Bronchial epithelial cell (primary cell): ENCODE results near the gene APOD. TPM values are rescaled to one million over a fixed set of nuclear protein-coding genes. Genes with fewer than 3 reads are reported as not detected.
A peak's percentile ranks its signal among the peaks of the same experiment; 100 is the strongest.

Source experiments
- DNase-seq: peaks from one replicate; pipeline ENCODE4 v3.0.0-alpha.2; 2010; ENCODE audit warnings: low read depth
- FAIRE-seq: peaks from 2 replicates; lab custom pipeline; 2011; peaks lifted over from hg19 to GRCh38; lab: Jason Lieb, UNC
- H3K27me3 ChIP-seq: 2 replicates; pipeline ENCODE4 v1.5.1; 2011; ENCODE audit warnings: low read length; ENCODE audit not compliant: control insufficient read depth, insufficient read depth
- H3K36me3 ChIP-seq: 2 replicates; pipeline ENCODE4 v1.5.1; 2011; ENCODE audit warnings: low read length; ENCODE audit not compliant: control insufficient read depth, insufficient read depth
- H3K4me3 ChIP-seq: 2 replicates; pipeline ENCODE4 v1.5.1; 2011; ENCODE audit warnings: mild to moderate bottlenecking, low read depth, low read length, control low read depth
- total RNA-seq: library from RNA; depleted of rRNA; stranded (reverse); fragments of >200 nt; gene quantifications from 2 replicates; pipeline ENCODE4 v1.2.1, GENCODE V29; 2014
- TF ChIP-seq, protein P1 (sequence below): IDR thresholded peaks from 2 replicates; pipeline ENCODE4 v1.5.1; 2011; ENCODE audit warnings: mild to moderate bottlenecking, moderate library complexity, low read length, control low read depth, inconsistent platforms; ENCODE audit not compliant: insufficient read depth, severe bottlenecking

APOD gene
- total RNA-seq, 1 donor from 2014 or later: 3.9 TPM

DNA sequence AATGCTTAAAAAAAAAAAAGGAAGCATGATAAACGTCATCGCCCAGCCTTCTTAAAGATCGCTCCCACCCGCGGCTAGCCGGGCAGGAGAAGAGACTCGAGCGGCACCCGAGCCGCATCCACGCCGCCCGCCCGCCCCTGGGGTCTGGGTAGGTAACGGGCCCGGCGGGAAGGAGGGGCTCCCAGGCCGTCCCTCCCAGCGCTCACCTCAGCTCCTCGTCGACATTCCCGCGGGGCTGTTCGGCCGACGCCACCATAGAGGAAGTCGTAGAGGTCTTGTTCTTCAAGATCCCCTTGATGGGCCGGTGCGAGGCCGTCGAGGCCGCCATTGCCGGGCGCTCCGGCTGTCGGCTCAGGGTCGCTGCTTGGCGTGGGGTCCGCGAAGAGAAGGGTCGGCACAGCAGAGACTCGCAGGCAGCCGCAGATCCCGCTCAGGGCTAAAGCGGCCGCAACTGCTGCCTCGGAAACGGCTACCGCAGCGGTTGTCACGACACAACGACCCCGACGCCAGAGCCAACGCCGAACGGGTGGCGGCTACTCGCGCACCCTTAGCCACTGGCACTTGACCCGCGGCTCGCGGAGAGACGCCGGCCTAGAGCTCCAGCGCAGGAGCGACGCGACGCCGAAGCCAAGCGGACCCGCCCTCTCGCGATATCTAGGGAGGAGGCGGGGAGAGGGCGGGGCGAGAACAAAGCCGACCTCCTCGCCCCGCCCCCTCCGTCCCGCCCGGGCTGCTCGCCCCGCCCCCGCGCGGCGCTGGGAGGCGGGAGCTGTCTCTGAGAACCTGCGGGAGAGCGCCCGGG lies 40.8 kb downstream of the APOD start, which contains the start of gene PPP1R2:
TSS of gene PPP1R2 (minus strand) at position 628 of the 802 bp plus-strand sequence. CDS start at position 328, 300 bp downstream.
- Histone ChIP-seq H3K27me3 (no peaks in the 10 kb centered on the region), H3K4me3 (peak within 1 kb of the TSS; percentile 92), H3K36me3 (no peaks in the 10 kb centered on the region)
- FAIRE-seq (no peak), DNase-seq (peak; percentile 66)
- TF ChIP-seq, protein P1, sequence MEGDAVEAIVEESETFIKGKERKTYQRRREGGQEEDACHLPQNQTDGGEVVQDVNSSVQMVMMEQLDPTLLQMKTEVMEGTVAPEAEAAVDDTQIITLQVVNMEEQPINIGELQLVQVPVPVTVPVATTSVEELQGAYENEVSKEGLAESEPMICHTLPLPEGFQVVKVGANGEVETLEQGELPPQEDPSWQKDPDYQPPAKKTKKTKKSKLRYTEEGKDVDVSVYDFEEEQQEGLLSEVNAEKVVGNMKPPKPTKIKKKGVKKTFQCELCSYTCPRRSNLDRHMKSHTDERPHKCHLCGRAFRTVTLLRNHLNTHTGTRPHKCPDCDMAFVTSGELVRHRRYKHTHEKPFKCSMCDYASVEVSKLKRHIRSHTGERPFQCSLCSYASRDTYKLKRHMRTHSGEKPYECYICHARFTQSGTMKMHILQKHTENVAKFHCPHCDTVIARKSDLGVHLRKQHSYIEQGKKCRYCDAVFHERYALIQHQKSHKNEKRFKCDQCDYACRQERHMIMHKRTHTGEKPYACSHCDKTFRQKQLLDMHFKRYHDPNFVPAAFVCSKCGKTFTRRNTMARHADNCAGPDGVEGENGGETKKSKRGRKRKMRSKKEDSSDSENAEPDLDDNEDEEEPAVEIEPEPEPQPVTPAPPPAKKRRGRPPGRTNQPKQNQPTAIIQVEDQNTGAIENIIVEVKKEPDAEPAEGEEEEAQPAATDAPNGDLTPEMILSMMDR: no peak

DNA sequence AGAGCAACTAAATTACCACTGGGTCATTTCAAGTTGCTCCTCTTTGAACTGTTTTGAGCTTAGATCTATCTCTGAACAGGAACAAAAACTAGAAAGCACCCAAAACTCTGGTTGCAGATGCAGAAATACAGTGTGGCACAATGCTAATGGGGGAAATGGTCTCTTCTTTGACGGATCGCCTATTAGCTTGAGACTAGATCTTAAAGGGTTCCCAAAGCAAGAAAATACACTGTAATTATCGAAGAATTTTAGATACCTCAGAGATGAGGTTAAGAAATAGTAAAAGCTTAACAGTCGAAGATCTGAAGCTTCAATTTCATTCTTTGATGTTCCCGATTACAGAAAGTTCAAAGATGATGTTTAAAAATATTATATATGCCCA lies 41.4 kb downstream of the APOD start:
- no peaks in the 10 kb centered on the region for H3K27me3 ChIP-seq
- peak overlapping the region; percentile 92 for H3K4me3 ChIP-seq
- TF ChIP-seq, protein P1: no peak
- DNase-seq (no peak), FAIRE-seq (no peak)
- H3K36me3 ChIP-seq: no peaks in the 10 kb centered on the region

DNA sequence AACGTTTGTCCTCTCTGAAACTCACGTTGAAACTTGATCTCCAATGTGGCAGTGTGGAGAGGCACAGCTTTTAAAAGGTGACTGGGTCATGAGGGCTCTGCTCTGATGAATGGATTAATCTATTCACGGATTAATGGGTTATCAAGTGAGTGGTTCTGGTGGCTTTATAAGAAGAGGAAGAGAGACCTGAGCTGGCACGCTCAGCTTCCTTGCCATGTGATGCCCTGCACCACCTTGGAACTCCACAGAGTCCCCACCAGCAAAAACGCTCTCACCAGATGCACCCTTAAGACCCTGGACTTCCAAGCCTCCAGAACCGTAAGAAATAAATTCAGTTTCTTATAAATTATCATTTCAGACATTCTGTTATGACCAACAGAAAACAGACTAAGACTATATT lies 43.2 kb downstream of the APOD start:
- TF ChIP-seq, protein P1: no peak
- no peak overlapping the region for H3K4me3 ChIP-seq
- DNase-seq (no peak), FAIRE-seq (no peak)
- no peaks in the 10 kb centered on the region for H3K27me3 ChIP-seq
- no peaks in the 10 kb centered on the region for H3K36me3 ChIP-seq

DNA sequence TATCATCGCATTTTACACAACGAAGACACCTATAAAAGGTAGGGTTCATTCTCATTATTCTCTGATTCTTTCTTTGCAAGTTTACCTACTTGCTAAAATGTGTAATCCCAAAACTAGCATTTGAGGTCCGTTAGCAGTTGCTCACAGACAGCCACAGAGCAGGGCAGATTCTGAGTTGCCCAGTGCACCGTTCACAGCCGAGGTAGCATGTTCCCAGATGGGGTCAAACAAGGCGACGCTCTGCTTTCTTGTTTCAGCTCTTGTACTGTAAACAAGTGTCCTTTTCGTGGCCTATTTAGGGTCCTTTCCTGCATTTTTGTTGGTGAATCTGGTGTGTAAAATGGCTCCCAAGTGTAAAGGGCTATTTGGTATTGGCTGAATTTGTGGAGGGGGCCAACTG lies 43.7 kb downstream of the APOD start:
- TF ChIP-seq, protein P1: no peak
- Histone ChIP-seq H3K27me3 (no peaks in the 10 kb centered on the region), H3K36me3 (no peaks in the 10 kb centered on the region), H3K4me3 (no peak overlapping the region)
- FAIRE-seq: no peak
- DNase-seq: no peak

DNA sequence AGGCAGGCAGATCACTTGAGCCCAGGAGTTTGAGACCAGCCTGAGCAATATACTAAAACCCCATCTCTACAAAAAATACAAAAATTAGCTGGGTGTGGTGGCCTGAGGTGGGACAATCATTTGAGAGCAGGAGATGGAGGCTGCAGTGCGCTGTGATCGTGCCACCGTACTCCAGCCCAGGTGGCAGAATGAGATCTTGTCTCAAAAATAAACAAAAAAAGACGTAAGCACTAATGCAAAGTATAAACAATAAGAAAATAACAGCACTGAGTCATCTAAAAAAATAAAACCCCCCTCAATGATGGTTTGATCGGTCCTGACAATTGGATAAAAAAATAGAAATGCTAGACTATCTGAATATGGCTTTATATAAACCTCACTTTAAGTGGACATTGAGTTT lies 44.3 kb downstream of the APOD start:
- DNase-seq (no peak), FAIRE-seq (no peak)
- Histone ChIP-seq H3K4me3 (no peak overlapping the region), H3K27me3 (no peaks in the 10 kb centered on the region), H3K36me3 (no peaks in the 10 kb centered on the region)
- TF ChIP-seq, protein P1: no peak
